ENCODE results near the gene PCDHGA1.

The PCDHGA1 gene

GRCh38 chr5:141515946-141516671, 185.8 kb downstream of the PCDHGA1 start:
- Histone ChIP-seq H2BK12ac (ENCODE audit: low read length) (peak overlapping the region; percentile 98), H3K36me3 (replicated peaks in 1 of 2; ENCODE audit: control insufficient read depth in 2 of 2, insufficient read depth in 2 of 2, low read length in 2 of 2) (peaks cover 21 to 74% of the 10 kb centered on the region in 2 donors), H3K4ac (ENCODE audit: low read length) (no peak overlapping the region), H3K14ac (ENCODE audit: low read length) (no peak overlapping the region), H3K4me1 (ENCODE audit: control insufficient read depth in 2 of 2, insufficient read depth in 1 of 2, low read depth in 1 of 2, low read length in 2 of 2) (peaks cover 27 to 31% of the 10 kb centered on the region in 2 donors), H3K9ac (ENCODE audit: low read depth, low read length, poor library complexity) (no peak overlapping the region), H3K27me3 (ENCODE audit: control insufficient read depth in 3 of 3, insufficient read depth in 3 of 3, low read depth in 1 of 3, low read length in 3 of 3) (no peaks in the 10 kb centered on the region), H2AK5ac (ENCODE audit: low read depth, low read length) (peak overlapping the region; percentile 81), H4K91ac (ENCODE audit: low read depth, low read length, poor library complexity) (no peak overlapping the region), H2AFZ (ENCODE audit: low read length) (no peak overlapping the region), H3K27ac (replicated peaks; ENCODE audit: low read length) (peak overlapping the region; percentile 35), H4K8ac (ENCODE audit: low read depth, low read length) (no peak overlapping the region), H3K79me1 (ENCODE audit: low read depth, low read length) (no peaks in the 10 kb centered on the region), H3K4me2 (ENCODE audit: insufficient read depth, low read length, poor library complexity, severe bottlenecking) (no peak overlapping the region), H3K9me3 (replicated peaks in 1 of 2; ENCODE audit: control insufficient read depth in 2 of 2, insufficient read depth in 1 of 2, low read depth in 1 of 2, low read length in 2 of 2) (peaks cover 0 to 21% of the 10 kb centered on the region in 2 donors), H2BK15ac (ENCODE audit: low read length) (no peak overlapping the region), H3K18ac (ENCODE audit: low read length) (peak overlapping the region; percentile 77), H2BK120ac (ENCODE audit: low read depth, low read length) (no peak overlapping the region), H3K23ac (ENCODE audit: low read depth, low read length, poor library complexity) (peak overlapping the region; percentile 3), H3K4me3 (ENCODE audit: low read length in 2 of 2) (no peak overlapping the region), H2BK5ac (ENCODE audit: low read length) (no peak overlapping the region)
- DNase-seq (ENCODE audit: low spot score): no peak
- no CpG with 5 or more reads among the region's 4 CpGs for WGBS, 2 donors (ENCODE audit: extremely low coverage in 2 of 2, insufficient read length in 2 of 2, insufficient replicate concordance in 1 of 2)

- Histone ChIP-seq H3K14ac (ENCODE audit: low read length) (no peak overlapping the region), H3K4me2 (ENCODE audit: insufficient read depth, low read length, poor library complexity, severe bottlenecking) (no peak overlapping the region), H3K4me1 (ENCODE audit: control insufficient read depth in 2 of 2, insufficient read depth in 1 of 2, low read depth in 1 of 2, low read length in 2 of 2) (peaks cover 31 to 33% of the 10 kb centered on the region in 2 donors), H3K36me3 (replicated peaks in 1 of 2; ENCODE audit: control insufficient read depth in 2 of 2, insufficient read depth in 2 of 2, low read length in 2 of 2) (peaks cover 16 to 69% of the 10 kb centered on the region in 2 donors), H2BK5ac (ENCODE audit: low read length) (no peak overlapping the region), H3K23ac (ENCODE audit: low read depth, low read length, poor library complexity) (peak overlapping the region; percentile 3), H3K4me3 (ENCODE audit: low read length in 2 of 2) (no peak overlapping the region), H2BK120ac (ENCODE audit: low read depth, low read length) (no peak overlapping the region), H3K18ac (ENCODE audit: low read length) (peak overlapping the region; percentile 82), H3K79me1 (ENCODE audit: low read depth, low read length) (no peaks in the 10 kb centered on the region), H4K91ac (ENCODE audit: low read depth, low read length, poor library complexity) (no peak overlapping the region), H2AFZ (ENCODE audit: low read length) (no peak overlapping the region), H4K8ac (ENCODE audit: low read depth, low read length) (no peak overlapping the region), H3K27ac (replicated peaks; ENCODE audit: low read length) (peak overlapping the region; percentile 35), H2BK12ac (ENCODE audit: low read length) (peak overlapping the region; percentile 12), H2AK5ac (ENCODE audit: low read depth, low read length) (peak overlapping the region; percentile 81), H3K4ac (ENCODE audit: low read length) (no peak overlapping the region), H3K9ac (ENCODE audit: low read depth, low read length, poor library complexity) (no peak overlapping the region), H3K27me3 (ENCODE audit: control insufficient read depth in 3 of 3, insufficient read depth in 3 of 3, low read depth in 1 of 3, low read length in 3 of 3) (no peaks in the 10 kb centered on the region), H2BK15ac (ENCODE audit: low read length) (no peak overlapping the region), H3K9me3 (replicated peaks in 1 of 2; ENCODE audit: control insufficient read depth in 2 of 2, insufficient read depth in 1 of 2, low read depth in 1 of 2, low read length in 2 of 2) (peaks cover 0 to 19% of the 10 kb centered on the region in 2 donors)
- no CpG with 5 or more reads among the region's 8 CpGs for WGBS, 2 donors (ENCODE audit: extremely low coverage in 2 of 2, insufficient read length in 2 of 2, insufficient replicate concordance in 1 of 2)
- no peak for DNase-seq (ENCODE audit: low spot score)
Observed at GRCh38 chr5:141516672-141517025, 186.3 kb downstream of the PCDHGA1 start.

DNA sequence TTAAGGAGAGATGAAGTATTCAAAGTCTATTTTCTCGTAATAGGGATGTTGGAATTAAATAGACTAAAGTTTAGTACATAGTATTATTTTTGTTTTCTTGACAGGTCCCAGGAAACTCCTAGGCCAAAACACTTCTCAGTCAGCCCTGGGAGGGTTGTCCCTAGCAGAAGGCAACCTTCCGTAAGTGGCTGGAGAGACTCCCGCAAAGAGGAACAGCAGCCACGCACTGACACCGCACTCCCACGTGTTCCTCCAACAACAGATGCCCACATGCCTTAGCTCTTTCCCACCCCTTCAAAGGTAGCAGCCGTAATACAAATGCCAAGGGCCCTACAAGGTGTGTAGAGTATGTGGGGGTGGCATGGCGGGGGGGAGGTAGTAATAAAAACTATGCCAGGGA, 187.0 kb downstream of the PCDHGA1 start:
- Histone ChIP-seq H2BK15ac (ENCODE audit: low read length) (no peak overlapping the region), H2BK12ac (ENCODE audit: low read length) (no peak overlapping the region), H3K18ac (ENCODE audit: low read length) (peak overlapping the region; percentile 12), H3K79me1 (ENCODE audit: low read depth, low read length) (no peaks in the 10 kb centered on the region), H3K4me2 (ENCODE audit: insufficient read depth, low read length, poor library complexity, severe bottlenecking) (no peak overlapping the region), H2AK5ac (ENCODE audit: low read depth, low read length) (peak overlapping the region; percentile 81), H3K9ac (ENCODE audit: low read depth, low read length, poor library complexity) (no peak overlapping the region), H3K36me3 (replicated peaks in 1 of 2; ENCODE audit: control insufficient read depth in 2 of 2, insufficient read depth in 2 of 2, low read length in 2 of 2) (peaks cover 13 to 67% of the 10 kb centered on the region in 2 donors), H4K8ac (ENCODE audit: low read depth, low read length) (no peak overlapping the region), H3K9me3 (replicated peaks in 1 of 2; ENCODE audit: control insufficient read depth in 2 of 2, insufficient read depth in 1 of 2, low read depth in 1 of 2, low read length in 2 of 2) (peaks cover 0 to 19% of the 10 kb centered on the region in 2 donors), H2BK5ac (ENCODE audit: low read length) (no peak overlapping the region), H3K14ac (ENCODE audit: low read length) (no peak overlapping the region), H3K27me3 (ENCODE audit: control insufficient read depth in 3 of 3, insufficient read depth in 3 of 3, low read depth in 1 of 3, low read length in 3 of 3) (no peaks in the 10 kb centered on the region), H3K4ac (ENCODE audit: low read length) (no peak overlapping the region), H3K23ac (ENCODE audit: low read depth, low read length, poor library complexity) (no peak overlapping the region), H3K27ac (replicated peaks; ENCODE audit: low read length) (no peak overlapping the region), H2AFZ (ENCODE audit: low read length) (no peak overlapping the region), H3K4me3 (ENCODE audit: low read length in 2 of 2) (no peak overlapping the region), H4K91ac (ENCODE audit: low read depth, low read length, poor library complexity) (peak overlapping the region; percentile 3), H2BK120ac (ENCODE audit: low read depth, low read length) (no peak overlapping the region), H3K4me1 (ENCODE audit: control insufficient read depth in 2 of 2, insufficient read depth in 1 of 2, low read depth in 1 of 2, low read length in 2 of 2) (peaks cover 35 to 36% of the 10 kb centered on the region in 2 donors)
- no peak for DNase-seq (ENCODE audit: low spot score)
- WGBS, 2 donors (ENCODE audit: extremely low coverage in 2 of 2, insufficient read length in 2 of 2, insufficient replicate concordance in 1 of 2): no CpG with 5 or more reads among the region's 8 CpGs

DNA sequence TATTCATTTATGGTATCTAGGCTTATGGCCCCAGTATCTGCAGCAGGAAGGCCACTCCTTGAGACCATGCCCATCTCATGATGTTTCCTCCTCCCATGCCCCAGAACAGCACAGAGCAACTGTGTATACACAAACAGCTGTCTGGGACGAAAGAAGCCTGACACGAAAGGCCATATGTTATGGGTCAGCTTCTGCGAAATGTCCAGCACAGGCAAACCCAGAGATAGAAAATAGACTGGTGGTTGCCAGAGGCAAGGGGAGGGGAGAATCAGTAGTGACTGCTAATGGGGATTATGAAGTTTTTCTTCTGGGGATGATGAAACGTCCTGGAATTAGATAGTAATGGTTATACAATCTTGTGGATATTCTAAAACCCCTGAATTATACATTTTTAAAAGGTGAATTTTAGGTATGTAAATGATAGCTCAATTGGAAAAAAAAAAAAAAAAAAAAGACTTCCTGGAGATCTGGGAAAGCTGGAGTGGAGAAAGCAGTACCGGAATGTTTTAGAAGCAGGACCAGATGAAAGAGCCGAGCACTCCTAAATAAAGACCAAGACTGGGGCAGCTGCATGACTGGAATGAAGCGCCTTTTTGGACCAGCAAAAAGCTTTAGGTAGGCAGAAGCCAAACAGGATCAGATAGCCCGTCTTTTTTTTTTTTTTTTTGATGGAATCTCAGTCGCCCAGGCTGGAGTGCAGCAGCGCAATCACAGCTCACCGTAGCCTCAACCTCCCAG, 187.7 kb downstream of the PCDHGA1 start:
- H3K27me3 ChIP-seq (ENCODE audit: control insufficient read depth in 3 of 3, insufficient read depth in 3 of 3, low read depth in 1 of 3, low read length in 3 of 3): no peaks in the 10 kb centered on the region
- no peak overlapping the region for H2BK15ac ChIP-seq (ENCODE audit: low read length)
- no peak overlapping the region for H4K8ac ChIP-seq (ENCODE audit: low read depth, low read length)
- no peak overlapping the region for H3K14ac ChIP-seq (ENCODE audit: low read length)
- DNase-seq (ENCODE audit: low spot score): no peak
- H3K9ac ChIP-seq (ENCODE audit: low read depth, low read length, poor library complexity): no peak overlapping the region
- peaks cover 0 to 24% of the 10 kb centered on the region in 2 donors for H3K9me3 ChIP-seq (replicated peaks in 1 of 2; ENCODE audit: control insufficient read depth in 2 of 2, insufficient read depth in 1 of 2, low read depth in 1 of 2, low read length in 2 of 2)
- H3K4me1 ChIP-seq (ENCODE audit: control insufficient read depth in 2 of 2, insufficient read depth in 1 of 2, low read depth in 1 of 2, low read length in 2 of 2): peaks cover 32 to 38% of the 10 kb centered on the region in 2 donors
- peaks cover 13 to 73% of the 10 kb centered on the region in 2 donors for H3K36me3 ChIP-seq (replicated peaks in 1 of 2; ENCODE audit: control insufficient read depth in 2 of 2, insufficient read depth in 2 of 2, low read length in 2 of 2)
- H4K91ac ChIP-seq (ENCODE audit: low read depth, low read length, poor library complexity): no peak overlapping the region
- H2AK5ac ChIP-seq (ENCODE audit: low read depth, low read length): no peak overlapping the region
- H2BK120ac ChIP-seq (ENCODE audit: low read depth, low read length): no peak overlapping the region
- no peak overlapping the region for H3K18ac ChIP-seq (ENCODE audit: low read length)
- H3K23ac ChIP-seq (ENCODE audit: low read depth, low read length, poor library complexity): no peak overlapping the region
- no peak overlapping the region for H3K4me3 ChIP-seq (ENCODE audit: low read length in 2 of 2)
- peak overlapping the region; percentile 67 for H2BK12ac ChIP-seq (ENCODE audit: low read length)
- H2AFZ ChIP-seq (ENCODE audit: low read length): no peak overlapping the region
- H3K4me2 ChIP-seq (ENCODE audit: insufficient read depth, low read length, poor library complexity, severe bottlenecking): no peak overlapping the region
- H2BK5ac ChIP-seq (ENCODE audit: low read length): no peak overlapping the region
- WGBS, 2 donors (ENCODE audit: extremely low coverage in 2 of 2, insufficient read length in 2 of 2, insufficient replicate concordance in 1 of 2): no CpG with 5 or more reads among the region's 11 CpGs
- H3K4ac ChIP-seq (ENCODE audit: low read length): no peak overlapping the region
- no peaks in the 10 kb centered on the region for H3K79me1 ChIP-seq (ENCODE audit: low read depth, low read length)
- H3K27ac ChIP-seq (replicated peaks; ENCODE audit: low read length): no peak overlapping the region

All from neuronal stem cell (in vitro differentiated cells).